Endothelial cell (in vitro differentiated cells): ENCODE measurements around the gene NCBP2. TPM values are rescaled to one million over a fixed set of nuclear protein-coding genes. Genes with fewer than 3 reads are reported as not detected.
"Not testable (repeated sequence)": the region's sequence is repeated elsewhere in the genome, so short reads cannot be mapped to it uniquely, and the experiment has no call there.

ENCODE experiments used
- DNase-seq: peaks from one replicate; pipeline ENCODE4 v3.0.0; 2021; ENCODE audit warnings: low spot score
- H3K27ac Mint-ChIP-seq: one replicate; pipeline ENCODE4 v1.8.0; 2021; ENCODE audit warnings: mixed read lengths, inconsistent platforms; ENCODE audit not compliant: unreplicated experiment
- H3K27me3 Mint-ChIP-seq: one replicate; pipeline ENCODE4 v1.8.0; 2021; ENCODE audit warnings: mild to moderate bottlenecking, moderate library complexity, mixed read lengths, inconsistent platforms; ENCODE audit not compliant: unreplicated experiment
- H3K36me3 Mint-ChIP-seq: one replicate; pipeline ENCODE4 v1.8.0; 2021; ENCODE audit warnings: mild to moderate bottlenecking, low read depth, mixed read lengths, inconsistent platforms; ENCODE audit not compliant: unreplicated experiment
- H3K4me1 Mint-ChIP-seq: one replicate; pipeline ENCODE4 v1.8.0; 2021; ENCODE audit warnings: mild to moderate bottlenecking, mixed read lengths, inconsistent platforms; ENCODE audit not compliant: unreplicated experiment
- H3K4me3 Mint-ChIP-seq: one replicate; pipeline ENCODE4 v1.8.0; 2021; ENCODE audit warnings: mild to moderate bottlenecking, mixed read lengths, inconsistent platforms; ENCODE audit not compliant: unreplicated experiment
- H3K9me3 Mint-ChIP-seq: one replicate; pipeline ENCODE4 v1.8.0; 2021; ENCODE audit warnings: mixed read lengths, inconsistent platforms; ENCODE audit not compliant: unreplicated experiment
- total RNA-seq: library from RNA; stranded (reverse); fragmentation: NEBNext Ultra II Directional; extraction: Animal tissue kit (Norgen Biotek cat#: 25700); gene quantifications from one replicate; pipeline ENCODE4 v1.2.1, GENCODE V29; 2021; ENCODE audit not compliant: unreplicated experiment
- TF ChIP-seq, protein P1 (sequence below): fragments of 200-600 bp; sonication (generic); IDR thresholded peaks from one replicate; pipeline ENCODE4 v1.5.0; 2021; ENCODE audit warnings: antibody characterized with exemption; ENCODE audit not compliant: unreplicated experiment

The NCBP2 gene
- total RNA-seq, 1 donor from 2014 or later = 61.0 TPM

DNA sequence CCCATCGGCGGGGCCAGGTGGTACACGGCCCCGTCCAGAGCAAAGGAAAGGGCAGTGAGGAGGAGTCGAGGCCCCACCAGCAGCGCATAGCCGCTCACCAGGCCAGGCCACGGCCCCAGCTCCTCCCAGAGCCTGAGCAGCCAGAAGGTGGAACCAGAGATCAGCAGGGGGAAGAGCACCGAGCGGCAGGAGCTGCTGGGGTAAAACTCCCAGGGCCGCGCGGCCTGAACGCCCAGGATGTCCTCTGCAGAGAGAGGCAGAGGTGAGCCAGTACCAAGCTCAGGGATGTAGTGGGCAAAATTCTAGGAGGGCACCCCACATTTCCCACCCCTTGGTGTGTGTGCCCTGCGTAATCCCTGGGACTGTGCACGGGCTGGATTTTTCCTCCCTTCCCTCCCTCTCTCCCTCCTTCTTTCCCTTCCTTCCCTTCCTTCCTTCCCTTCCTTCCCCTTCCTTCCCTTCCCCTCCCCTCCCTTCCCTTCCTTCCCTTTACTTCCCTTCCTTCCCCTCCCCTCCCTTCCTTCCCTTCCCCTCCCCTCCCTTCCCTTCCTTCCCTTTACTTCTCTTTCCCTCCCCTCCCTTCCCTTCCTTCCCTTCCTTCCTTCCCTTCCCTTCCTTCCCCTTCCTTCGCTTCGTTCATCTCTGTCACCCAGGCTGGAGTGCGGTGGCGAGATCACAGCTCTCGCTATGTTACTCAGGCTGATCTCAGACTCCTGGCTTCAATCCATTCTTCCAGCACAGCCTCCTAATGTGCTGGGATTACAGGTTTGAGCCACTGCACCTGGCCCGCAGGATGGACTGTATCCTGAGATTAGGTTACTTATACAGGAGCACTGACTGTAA is 6.3 kb upstream of the NCBP2 start:
- Mint-ChIP-seq H3K27me3 (peaks cover 15% of the 10 kb centered on the region), H3K27ac (peak overlapping the region; percentile 24), H3K9me3 (no peaks in the 10 kb centered on the region), H3K4me3 (no peak overlapping the region), H3K4me1 (peaks cover 4% of the 10 kb centered on the region), H3K36me3 (peaks cover 17% of the 10 kb centered on the region)
- TF ChIP-seq, protein P1, sequence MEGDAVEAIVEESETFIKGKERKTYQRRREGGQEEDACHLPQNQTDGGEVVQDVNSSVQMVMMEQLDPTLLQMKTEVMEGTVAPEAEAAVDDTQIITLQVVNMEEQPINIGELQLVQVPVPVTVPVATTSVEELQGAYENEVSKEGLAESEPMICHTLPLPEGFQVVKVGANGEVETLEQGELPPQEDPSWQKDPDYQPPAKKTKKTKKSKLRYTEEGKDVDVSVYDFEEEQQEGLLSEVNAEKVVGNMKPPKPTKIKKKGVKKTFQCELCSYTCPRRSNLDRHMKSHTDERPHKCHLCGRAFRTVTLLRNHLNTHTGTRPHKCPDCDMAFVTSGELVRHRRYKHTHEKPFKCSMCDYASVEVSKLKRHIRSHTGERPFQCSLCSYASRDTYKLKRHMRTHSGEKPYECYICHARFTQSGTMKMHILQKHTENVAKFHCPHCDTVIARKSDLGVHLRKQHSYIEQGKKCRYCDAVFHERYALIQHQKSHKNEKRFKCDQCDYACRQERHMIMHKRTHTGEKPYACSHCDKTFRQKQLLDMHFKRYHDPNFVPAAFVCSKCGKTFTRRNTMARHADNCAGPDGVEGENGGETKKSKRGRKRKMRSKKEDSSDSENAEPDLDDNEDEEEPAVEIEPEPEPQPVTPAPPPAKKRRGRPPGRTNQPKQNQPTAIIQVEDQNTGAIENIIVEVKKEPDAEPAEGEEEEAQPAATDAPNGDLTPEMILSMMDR = no peak
- DNase-seq = no peak

DNA sequence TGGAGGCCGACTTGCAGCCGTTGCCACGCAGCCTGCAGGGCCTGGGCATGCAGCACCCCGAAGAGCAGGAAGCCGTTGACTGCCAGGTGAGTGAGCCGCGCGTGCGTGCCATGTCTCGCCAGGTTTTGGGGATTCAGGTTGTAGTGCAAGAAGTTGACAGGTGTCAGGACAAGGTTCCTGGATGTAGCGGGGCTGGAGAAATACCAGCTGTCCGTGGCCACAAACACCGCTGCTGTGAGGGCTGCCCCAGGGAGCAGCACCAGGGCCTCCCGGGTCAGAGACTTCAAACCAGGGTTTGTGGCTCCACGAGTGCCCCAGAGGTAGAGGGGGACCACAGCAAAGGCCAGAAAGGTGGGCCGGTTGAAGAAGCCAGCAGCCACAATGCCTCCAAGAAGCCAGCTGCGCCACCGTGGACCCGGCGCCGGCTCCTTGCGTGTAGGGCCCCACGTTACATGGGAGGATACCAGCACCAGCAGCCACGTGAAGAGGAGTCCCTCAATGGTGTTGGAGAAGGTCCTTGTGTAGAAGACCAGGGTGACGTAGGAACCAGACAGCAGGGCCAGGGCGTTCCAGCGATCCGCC is 5.6 kb upstream of the NCBP2 start:
- no peak for DNase-seq
- H3K4me1 Mint-ChIP-seq = peaks cover 12% of the 10 kb centered on the region
- no peak overlapping the region for H3K4me3 Mint-ChIP-seq
- TF ChIP-seq, protein P1 = no peak
- H3K27ac Mint-ChIP-seq = no peak overlapping the region
- H3K27me3 Mint-ChIP-seq = peaks cover 19% of the 10 kb centered on the region
- peaks cover 17% of the 10 kb centered on the region for H3K36me3 Mint-ChIP-seq
- H3K9me3 Mint-ChIP-seq = no peaks in the 10 kb centered on the region

DNA sequence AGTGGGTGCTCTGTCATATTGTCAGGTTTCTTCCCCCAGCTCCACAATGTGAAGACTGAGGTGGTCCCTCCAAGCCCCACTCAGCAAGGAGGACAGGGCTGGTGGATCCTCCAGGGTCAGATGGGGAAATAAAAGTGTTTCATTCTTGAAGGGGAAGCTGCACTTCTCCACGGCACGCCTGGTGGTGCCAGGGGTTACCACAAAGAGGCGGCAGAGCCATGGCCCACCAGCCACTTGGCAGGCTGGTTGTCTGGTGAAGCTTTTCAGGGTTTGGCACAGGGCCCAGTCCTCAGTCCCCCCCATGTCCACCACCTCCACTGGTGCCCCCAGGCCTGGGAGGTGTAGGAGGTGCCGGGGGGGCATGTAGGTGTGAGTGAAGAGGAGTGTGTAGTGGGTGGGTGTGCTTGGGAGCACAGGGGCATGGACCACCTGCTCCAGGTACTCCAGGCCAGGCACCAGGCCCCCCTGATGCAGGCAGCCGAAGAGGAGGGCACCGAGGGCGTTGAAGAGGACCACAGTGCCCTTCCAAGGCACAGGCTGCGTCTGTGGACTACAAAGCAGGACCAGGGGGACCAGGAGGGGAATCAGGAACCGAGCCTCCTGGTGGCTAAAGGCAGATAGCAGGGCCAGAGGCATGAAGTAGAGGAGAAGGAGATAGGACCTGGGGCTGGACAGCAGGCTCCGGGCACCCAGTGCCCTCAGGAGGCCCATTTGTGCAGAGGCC is 5.0 kb upstream of the NCBP2 start:
- DNase-seq = no peak
- Mint-ChIP-seq H3K4me3 (no peak overlapping the region), H3K27me3 (peaks cover 19% of the 10 kb centered on the region), H3K36me3 (peaks cover 17% of the 10 kb centered on the region), H3K9me3 (no peaks in the 10 kb centered on the region), H3K4me1 (peaks cover 14% of the 10 kb centered on the region), H3K27ac (no peak overlapping the region)
- TF ChIP-seq, protein P1 = no peak

DNA sequence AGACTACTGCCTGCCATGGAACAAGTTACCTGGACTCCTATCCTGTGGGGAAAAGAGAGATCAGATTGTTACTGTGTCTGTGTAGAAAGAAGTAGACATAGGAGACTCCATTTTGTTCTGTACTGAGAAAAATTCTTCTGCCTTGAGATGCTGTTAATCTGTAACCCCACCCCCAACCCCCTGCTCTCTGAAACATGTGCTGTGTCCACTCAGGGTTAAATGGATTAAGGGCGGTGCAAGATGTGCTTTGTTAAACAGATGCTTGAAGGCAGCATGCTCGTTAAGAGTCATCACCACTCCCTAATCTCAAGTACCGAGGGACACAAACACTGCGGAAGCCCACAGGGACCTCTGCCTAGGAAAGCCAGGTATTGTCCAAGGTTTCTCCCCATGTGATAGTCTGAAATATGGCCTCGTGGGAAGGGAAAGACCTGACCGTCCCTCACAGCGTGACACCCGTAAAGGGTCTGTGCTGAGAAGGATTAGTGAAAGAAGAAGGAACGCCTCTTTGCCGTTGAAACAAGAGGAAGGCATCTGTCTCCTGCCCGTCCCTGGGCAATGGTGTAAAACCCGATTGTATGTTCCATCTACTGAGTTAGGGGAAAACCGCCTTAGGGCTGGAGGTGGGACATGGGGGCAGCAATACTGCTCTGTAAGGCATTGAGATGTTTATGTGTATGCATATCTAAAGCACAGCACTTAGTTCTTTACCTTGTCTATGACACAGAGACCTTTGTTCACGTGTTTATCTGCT is 1.9 kb upstream of the NCBP2 start:
- not testable (repeated sequence) for DNase-seq, H3K9me3 Mint-ChIP-seq
- Mint-ChIP-seq H3K4me1 (peaks cover 23% of the 10 kb centered on the region), H3K36me3 (peaks cover 17% of the 10 kb centered on the region), H3K4me3 (peak overlapping the region; percentile 80), H3K27ac (peak overlapping the region; percentile 63), H3K27me3 (peaks cover 18% of the 10 kb centered on the region)

DNA sequence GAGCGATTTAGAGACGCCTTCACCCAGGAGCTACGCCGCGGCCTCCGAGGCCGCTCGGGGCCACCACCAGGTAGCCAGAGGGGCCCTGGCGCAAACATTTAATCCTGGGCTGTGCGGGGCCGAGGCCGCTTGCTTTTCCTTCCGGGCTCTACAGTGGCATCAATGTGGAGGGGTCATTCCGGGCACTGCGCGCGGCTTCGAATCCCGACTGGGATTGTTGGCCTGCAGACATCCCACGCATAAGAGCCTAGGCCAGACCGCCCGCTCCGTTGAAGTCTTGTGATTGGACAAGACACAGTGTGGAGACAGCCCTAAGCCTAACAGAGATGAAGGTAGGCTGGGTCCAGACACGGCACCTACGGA is 568 bp upstream of the NCBP2 start:
- Mint-ChIP-seq H3K9me3 (no peaks in the 10 kb centered on the region), H3K36me3 (peaks cover 21% of the 10 kb centered on the region), H3K27ac (peak overlapping the region; percentile 49), H3K4me3 (peak overlapping the region; percentile 96), H3K4me1 (peaks cover 23% of the 10 kb centered on the region), H3K27me3 (peaks cover 15% of the 10 kb centered on the region)
- DNase-seq = no peak
- TF ChIP-seq, protein P1 = no peak
